Neural progenitor cell (in vitro differentiated cells): ENCODE measurements around the gene NUMB. TPM values are rescaled to one million over a fixed set of nuclear protein-coding genes. Genes with fewer than 3 reads are reported as not detected.

Experiments
- DNase-seq: peaks from one replicate; pipeline ENCODE4 v3.0.0-alpha.2; 2016; ENCODE audit warnings: low spot score
- H2AFZ ChIP-seq: fragments of 200-600 bp; sonication (generic); replicated peaks from 2 replicates; pipeline ENCODE4 v1.6.1; 2016; ENCODE audit warnings: antibody characterized with exemption
- H3F3A ChIP-seq: fragments of 200-600 bp; sonication (generic); 2 replicates; pipeline ENCODE4 v1.6.1; 2016; ENCODE audit warnings: antibody characterized with exemption, low read depth
- H3K27ac ChIP-seq: fragments of 200-600 bp; sonication (generic); 2 replicates; pipeline ENCODE4 v1.5.1; 2016; ENCODE audit warnings: mild to moderate bottlenecking
- H3K27me3 ChIP-seq: fragments of 200-600 bp; sonication (generic); 2 replicates; pipeline ENCODE4 v1.6.1; 2016; ENCODE audit warnings: mild to moderate bottlenecking, moderate library complexity
- H3K36me3 ChIP-seq: fragments of 200-600 bp; sonication (generic); 2 replicates; pipeline ENCODE4 v1.5.1; 2016
- H3K4me1 ChIP-seq: fragments of 200-600 bp; sonication (generic); 2 replicates; pipeline ENCODE4 v1.6.1; 2016; ENCODE audit warnings: mixed run types
- H3K4me2 ChIP-seq: fragments of 200-600 bp; sonication (generic); 2 replicates; pipeline ENCODE4 v1.6.1; 2016
- H3K4me3 ChIP-seq: fragments of 200-600 bp; sonication (generic); 2 replicates; pipeline ENCODE4 v1.5.1; 2016
- H3K79me2 ChIP-seq: fragments of 200-600 bp; sonication (generic); 2 replicates; pipeline ENCODE4 v1.6.1; 2016; ENCODE audit warnings: low read depth
- H3K9ac ChIP-seq: fragments of 200-600 bp; sonication (generic); 2 replicates; pipeline ENCODE4 v1.6.1; 2016
- H3K9me3 ChIP-seq: fragments of 200-600 bp; sonication (generic); 2 replicates; pipeline ENCODE4 v1.5.1; 2016; ENCODE audit warnings: low read depth
- H4K20me1 ChIP-seq: fragments of 200-600 bp; sonication (generic); 2 replicates; pipeline ENCODE4 v1.6.1; 2016; ENCODE audit warnings: low read depth
- H3K27ac Mint-ChIP-seq: 3 replicates; pipeline ENCODE4 v1.8.0; 2021; ENCODE audit warnings: mixed read lengths
- H3K27me3 Mint-ChIP-seq: 2 replicates; pipeline ENCODE4 v1.8.0; 2022; ENCODE audit warnings: low read depth, mild to moderate bottlenecking, inconsistent platforms, moderate library complexity, mixed read lengths; ENCODE audit not compliant: insufficient read depth
- H3K36me3 Mint-ChIP-seq: 3 replicates; pipeline ENCODE4 v1.8.0; 2021; ENCODE audit warnings: mixed read lengths
- H3K4me1 Mint-ChIP-seq: 3 replicates; pipeline ENCODE4 v1.8.0; 2021; ENCODE audit warnings: mixed read lengths
- H3K4me3 Mint-ChIP-seq: 3 replicates; pipeline ENCODE4 v1.8.0; 2021; ENCODE audit warnings: mild to moderate bottlenecking, moderate library complexity, mixed read lengths
- H3K9me3 Mint-ChIP-seq: 3 replicates; pipeline ENCODE4 v1.8.0; 2020; ENCODE audit warnings: mixed read lengths
- CTCF ChIP-seq: fragments of 200-600 bp; sonication (generic); IDR thresholded peaks from 2 replicates; pipeline ENCODE4 v1.5.1; 2017; ENCODE audit warnings: antibody characterized with exemption, mild to moderate bottlenecking
- EZH2 ChIP-seq: fragments of 200-600 bp; sonication (generic); IDR thresholded peaks from 2 replicates; pipeline ENCODE4 v1.6.1; 2017; ENCODE audit warnings: antibody characterized with exemption, mild to moderate bottlenecking, moderate library complexity
- EZH2phosphoT487 ChIP-seq: fragments of 200-600 bp; sonication (generic); IDR thresholded peaks from 2 replicates; pipeline ENCODE4 v1.6.1; 2017; ENCODE audit warnings: antibody characterized with exemption
- total RNA-seq: library from RNA; depleted of rRNA; stranded (reverse); fragments of >200 nt; gene quantifications from 2 replicates; pipeline ENCODE4 v1.2.3, GENCODE V29; 2015; ENCODE audit warnings: low replicate concordance

Gene NUMB
- total RNA-seq, 1 donor from 2014 or later, result 37.2 TPM

- H3K4me3 ChIP-seq, result no peak overlapping the region
- no peaks in the 10 kb centered on the region for H3K27me3 ChIP-seq
- H3K27ac ChIP-seq, result peak overlapping the region; percentile 37
- peaks cover 45% of the 10 kb centered on the region for H3K79me2 ChIP-seq
- H4K20me1 ChIP-seq, result peaks cover 24% of the 10 kb centered on the region
- Mint-ChIP-seq H3K4me1 (no peaks in the 10 kb centered on the region), H3K9me3 (no peaks in the 10 kb centered on the region), H3K36me3 (peaks cover 9% of the 10 kb centered on the region), H3K27ac (no peak overlapping the region), H3K27me3 (no peaks in the 10 kb centered on the region), H3K4me3 (no peak overlapping the region)
- no peak for DNase-seq
- no peak overlapping the region for H3K4me2 ChIP-seq
- H3K4me1 ChIP-seq, result no peaks in the 10 kb centered on the region
- H2AFZ ChIP-seq, result no peak overlapping the region
- no peak overlapping the region for H3K9ac ChIP-seq
- H3K9me3 ChIP-seq, result no peaks in the 10 kb centered on the region
- TF ChIP-seq EZH2phosphoT487 (no peak), EZH2 (no peak), CTCF (no peak)
- no peaks in the 10 kb centered on the region for H3K36me3 ChIP-seq
- peaks cover 4% of the 10 kb centered on the region for H3F3A ChIP-seq
Measured at GRCh38 chr14:73403181-73403752, 55.1 kb downstream of the NUMB start.

- Histone ChIP-seq H3K4me2 (no peak overlapping the region), H3K9me3 (no peaks in the 10 kb centered on the region), H3F3A (peaks cover 4% of the 10 kb centered on the region), H3K27me3 (no peaks in the 10 kb centered on the region), H2AFZ (no peak overlapping the region), H3K9ac (no peak overlapping the region), H3K36me3 (no peaks in the 10 kb centered on the region), H4K20me1 (peaks cover 27% of the 10 kb centered on the region), H3K4me3 (no peak overlapping the region), H3K27ac (no peak overlapping the region), H3K79me2 (peaks cover 48% of the 10 kb centered on the region), H3K4me1 (no peaks in the 10 kb centered on the region)
- Mint-ChIP-seq H3K27me3 (no peaks in the 10 kb centered on the region), H3K27ac (no peak overlapping the region), H3K9me3 (no peaks in the 10 kb centered on the region), H3K4me1 (peaks cover 4% of the 10 kb centered on the region), H3K36me3 (peaks cover 9% of the 10 kb centered on the region), H3K4me3 (no peak overlapping the region)
- no peak for TF ChIP-seq EZH2
- no peak for TF ChIP-seq EZH2phosphoT487
- TF ChIP-seq CTCF, result no peak
- DNase-seq, result no peak
Measured at GRCh38 chr14:73402579-73402978, 55.8 kb downstream of the NUMB start.

- Histone ChIP-seq H2AFZ (no peak overlapping the region), H3K4me2 (no peak overlapping the region), H3K27ac (no peak overlapping the region), H3K4me3 (no peak overlapping the region), H3K9ac (no peak overlapping the region), H3K27me3 (no peaks in the 10 kb centered on the region), H3F3A (no peaks in the 10 kb centered on the region), H3K4me1 (no peaks in the 10 kb centered on the region), H3K36me3 (no peaks in the 10 kb centered on the region), H4K20me1 (peaks cover 15% of the 10 kb centered on the region), H3K79me2 (peaks cover 50% of the 10 kb centered on the region), H3K9me3 (no peaks in the 10 kb centered on the region)
- Mint-ChIP-seq H3K36me3 (peaks cover 2% of the 10 kb centered on the region), H3K4me1 (peaks cover 6% of the 10 kb centered on the region), H3K4me3 (no peak overlapping the region), H3K9me3 (no peaks in the 10 kb centered on the region), H3K27me3 (no peaks in the 10 kb centered on the region), H3K27ac (no peak overlapping the region)
- DNase-seq, result no peak
- TF ChIP-seq EZH2 (no peak), EZH2phosphoT487 (no peak), CTCF (no peak)
Measured at GRCh38 chr14:73397810-73398209, 60.5 kb downstream of the NUMB start.
